ENCODE data around the gene ZNF169. TPM values are rescaled to one million over a fixed set of nuclear protein-coding genes. Genes with fewer than 3 reads are reported as not detected.
"Not testable (repeated sequence)": the region's sequence is repeated elsewhere in the genome, so short reads cannot be mapped to it uniquely, and the experiment has no call there.

The ZNF169 gene
- total RNA-seq, 8 experiments from 2014 or later: 3.0 to 11.9 (median 4.9) TPM

- Histone ChIP-seq H3K4me3 (no peak overlapping the region), H3K27ac (no peak overlapping the region), H3K4me1 (replicated peaks in 1 of 2) (peaks cover 3 to 5% of the 10 kb centered on the region in 2 donors)
- ATAC-seq (replicated peaks in 6 of 8): no peak
- in situ Hi-C loops (cut with MboI; ENCODE audit: low pct_unique_long_range_greater_than_20kb in 2 of 9, low sequenced_read_pairs in 9 of 9, unreplicated experiment in 9 of 9): no loop called here
- 0 to 100% (median 78%) methylated on average over 1 to 2 of the region's 2 CpGs for WGBS, 10 experiments
These were observed 3.1 kb upstream of the ZNF169 start for GRCh38 chr9:94256007-94256406.

- ATAC-seq (replicated peaks in 6 of 8); H3K27ac ChIP-seq; H3K4me1 ChIP-seq (replicated peaks in 1 of 2); H3K4me3 ChIP-seq; in situ Hi-C loops (cut with MboI; ENCODE audit: low pct_unique_long_range_greater_than_20kb in 2 of 9, low sequenced_read_pairs in 9 of 9, unreplicated experiment in 9 of 9): not testable (repeated sequence)
- WGBS, 10 experiments: 70 to 100% (median 90%) methylated on average over 1 to 3 of the region's 3 CpGs; no CpG with 5 or more reads in 2 of the 10 experiments
These were observed 6.7 kb downstream of the ZNF169 start for GRCh38 chr9:94265626-94266402.

- peak in 2 of 8 experiments; percentile 27 to 48 for ATAC-seq (replicated peaks in 6 of 8)
- 67 to 100% (median 96%) methylated on average over 3 to 6 of the region's 8 CpGs; no CpG with 5 or more reads in 2 of the 10 experiments for WGBS, 10 experiments
- no peaks in the 10 kb centered on the region for H3K4me1 ChIP-seq (replicated peaks in 1 of 2)
- H3K4me3 ChIP-seq: no peak overlapping the region
- no peak overlapping the region for H3K27ac ChIP-seq
- in situ Hi-C loops (cut with MboI; ENCODE audit: low pct_unique_long_range_greater_than_20kb in 2 of 9, low sequenced_read_pairs in 9 of 9, unreplicated experiment in 9 of 9): no loop called here
These were observed 10.2 kb downstream of the ZNF169 start for GRCh38 chr9:94269264-94269663.

- WGBS, 10 experiments: 83 to 100% (median 100%) methylated on average over 1 of the region's 1 CpG; no CpG with 5 or more reads in 1 of the 10 experiments
- no peak for ATAC-seq (replicated peaks in 6 of 8)
- Histone ChIP-seq H3K4me1 (replicated peaks in 1 of 2) (no peaks in the 10 kb centered on the region), H3K4me3 (no peak overlapping the region), H3K27ac (no peak overlapping the region)
- in situ Hi-C loops (cut with MboI; ENCODE audit: low pct_unique_long_range_greater_than_20kb in 2 of 9, low sequenced_read_pairs in 9 of 9, unreplicated experiment in 9 of 9): no loop called here
These were observed 10.9 kb downstream of the ZNF169 start for GRCh38 chr9:94270009-94270408.

- H3K4me3 ChIP-seq; ATAC-seq (replicated peaks in 6 of 8); in situ Hi-C loops (cut with MboI; ENCODE audit: low pct_unique_long_range_greater_than_20kb in 2 of 9, low sequenced_read_pairs in 9 of 9, unreplicated experiment in 9 of 9); H3K4me1 ChIP-seq (replicated peaks in 1 of 2); H3K27ac ChIP-seq: not testable (repeated sequence)
- WGBS, 10 experiments: 70 to 100% (median 95%) methylated on average over 1 to 4 of the region's 4 CpGs
These were observed 17.9 kb downstream of the ZNF169 start for GRCh38 chr9:94277029-94277428.

- Histone ChIP-seq H3K27ac (no peak overlapping the region), H3K4me1 (replicated peaks in 1 of 2) (no peaks in the 10 kb centered on the region), H3K4me3 (no peak overlapping the region)
- no peak for ATAC-seq (replicated peaks in 6 of 8)
- WGBS, 10 experiments: 86 to 100% (median 100%) methylated on average over 1 to 5 of the region's 6 CpGs
- in situ Hi-C loops (cut with MboI; ENCODE audit: low pct_unique_long_range_greater_than_20kb in 2 of 9, low sequenced_read_pairs in 9 of 9, unreplicated experiment in 9 of 9): no loop called here
These were observed 18.9 kb downstream of the ZNF169 start for GRCh38 chr9:94277885-94278536.

- in situ Hi-C loops (cut with MboI; ENCODE audit: low pct_unique_long_range_greater_than_20kb in 2 of 9, low sequenced_read_pairs in 9 of 9, unreplicated experiment in 9 of 9): no loop called here
- H3K4me1 ChIP-seq (replicated peaks in 1 of 2): no peaks in the 10 kb centered on the region
- H3K4me3 ChIP-seq: no peak overlapping the region
- WGBS, 10 experiments: 50 to 100% (median 99%) methylated on average over 1 to 9 of the region's 9 CpGs; no CpG with 5 or more reads in 2 of the 10 experiments
- no peak overlapping the region for H3K27ac ChIP-seq
- no peak for ATAC-seq (replicated peaks in 6 of 8)
These were observed 21.4 kb downstream of the ZNF169 start for GRCh38 chr9:94280409-94280989.

- in situ Hi-C loops (cut with MboI; ENCODE audit: low pct_unique_long_range_greater_than_20kb in 2 of 9, low sequenced_read_pairs in 9 of 9, unreplicated experiment in 9 of 9): no loop called here
- Histone ChIP-seq H3K27ac (no peak overlapping the region), H3K4me1 (replicated peaks in 1 of 2) (no peaks in the 10 kb centered on the region), H3K4me3 (no peak overlapping the region)
- no peak for ATAC-seq (replicated peaks in 6 of 8)
These were observed 22.0 kb downstream of the ZNF169 start for GRCh38 chr9:94281101-94281500.

- H3K27ac ChIP-seq: no peak overlapping the region
- H3K4me1 ChIP-seq (replicated peaks in 1 of 2): no peaks in the 10 kb centered on the region
- no peak overlapping the region for H3K4me3 ChIP-seq
- in situ Hi-C loops (cut with MboI; ENCODE audit: low pct_unique_long_range_greater_than_20kb in 2 of 9, low sequenced_read_pairs in 9 of 9, unreplicated experiment in 9 of 9): no loop called here
- no peak for ATAC-seq (replicated peaks in 6 of 8)
- 80 to 100% (median 100%) methylated on average over 1 to 3 of the region's 3 CpGs for WGBS, 10 experiments
These were observed 27.0 kb downstream of the ZNF169 start for GRCh38 chr9:94286116-94286515.

- WGBS, 10 experiments: 63 to 100% (median 96%) methylated on average over 1 to 7 of the region's 7 CpGs; no CpG with 5 or more reads in 3 of the 10 experiments
These were observed 28.9 kb downstream of the ZNF169 start for GRCh38 chr9:94287877-94288513.

GRCh38 chr9:94289691-94290090, 30.6 kb downstream of the ZNF169 start:
- Histone ChIP-seq H3K27ac (no peak overlapping the region), H3K4me1 (replicated peaks in 1 of 2) (no peaks in the 10 kb centered on the region), H3K4me3 (no peak overlapping the region)
- in situ Hi-C loops (cut with MboI; ENCODE audit: low pct_unique_long_range_greater_than_20kb in 2 of 9, low sequenced_read_pairs in 9 of 9, unreplicated experiment in 9 of 9): no loop called here
- no peak for ATAC-seq (replicated peaks in 6 of 8)
- 80 to 100% (median 96%) methylated on average over 2 of the region's 2 CpGs; no CpG with 5 or more reads in 4 of the 10 experiments for WGBS, 10 experiments

More at GRCh38 chr9:94287877-94288513, 28.9 kb downstream of the ZNF169 start:
- ATAC-seq (replicated peaks in 6 of 8): no peak
- Histone ChIP-seq H3K4me1 (replicated peaks in 1 of 2) (no peaks in the 10 kb centered on the region), H3K27ac (no peak overlapping the region), H3K4me3 (no peak overlapping the region)
- in situ Hi-C loops (cut with MboI; ENCODE audit: low pct_unique_long_range_greater_than_20kb in 2 of 9, low sequenced_read_pairs in 9 of 9, unreplicated experiment in 9 of 9): no loop called here

- Histone ChIP-seq H3K4me1 (replicated peaks in 1 of 2) (no peaks in the 10 kb centered on the region), H3K27ac (no peak overlapping the region), H3K4me3 (no peak overlapping the region)
- in situ Hi-C loops (cut with MboI; ENCODE audit: low pct_unique_long_range_greater_than_20kb in 2 of 9, low sequenced_read_pairs in 9 of 9, unreplicated experiment in 9 of 9): no loop called here
- 71 to 100% (median 89%) methylated on average over 2 to 9 of the region's 9 CpGs for WGBS, 10 experiments
- ATAC-seq (replicated peaks in 6 of 8): no peak
These were observed 40.0 kb downstream of the ZNF169 start for GRCh38 chr9:94298949-94299599.

Measured in motor neuron (in vitro differentiated cells).